ENCODE results near the gene RNF34. TPM values are rescaled to one million over a fixed set of nuclear protein-coding genes. Genes with fewer than 3 reads are reported as not detected.

Gene RNF34
- total and polyA plus RNA-seq, 2 of the 13 experiments (the other 11 are each of a cell fraction or from before 2014, with no cell fraction given): 36.8 to 53.2 TPM

- Histone ChIP-seq H3K4me2 (ENCODE audit: low read depth, low read length) (peak overlapping the region; percentile 90), H3K79me2 (ENCODE audit: insufficient read depth, low read length) (peaks cover 37% of the 10 kb centered on the region), H4K20me1 (ENCODE audit: insufficient read depth, low read length) (peaks cover 9% of the 10 kb centered on the region), H3K27ac (ENCODE audit: extremely low read length, insufficient read depth, low read length) (peak overlapping the region; percentile 53), H2AFZ (ENCODE audit: low read length) (no peak overlapping the region), H3K9me3 (ENCODE audit: low read length) (no peaks in the 10 kb centered on the region), H3K4me1 (ENCODE audit: insufficient read depth, low read length) (peaks cover 34% of the 10 kb centered on the region), H3K27me3 (ENCODE audit: control insufficient read depth in 1 of 2, insufficient read depth in 2 of 2, low read length in 2 of 2) (no peaks in the 10 kb centered on the region), H3K4me3 (replicated peaks in 1 of 3; ENCODE audit: insufficient read depth in 1 of 3, low read depth in 2 of 3, low read length in 3 of 3) (peak overlapping the region; percentile 65 to 75 (median 68)), H3K9ac (ENCODE audit: insufficient read depth, low read depth, low read length) (peak overlapping the region; percentile 74), H3K36me3 (replicated peaks in 1 of 2; ENCODE audit: control insufficient read depth in 1 of 2, insufficient read depth in 2 of 2, low read length in 2 of 2) (peaks cover 4 to 7% of the 10 kb centered on the region in 2 experiments; a peak in 2 of 5 replicates)
- in situ Hi-C loops (cut with HindIII; ENCODE audit: extremely low pct_ligation_motif_present, low pct_unique_long_range_greater_than_20kb): no loop called here
- CTCF ChIA-PET (ENCODE audit: low intra/inter-chr PET ratio, low total read pairs): no interaction called here
- FAIRE-seq (no peak), ATAC-seq (no peak), DNase-seq (ENCODE audit: low spot score) (no peak)
- BruUV-seq (replicated peaks): TSS peak; percentile 81
- TF ChIP-seq ATF4 (CRISPR knock-in tag; IDR thresholded peaks at IDR 0.05): no peak
- no peak for TF ChIP-seq NR0B2 (CRISPR knock-in tag; IDR thresholded peaks at IDR 0.05)
- peak; percentile 65 for TF ChIP-seq ASH2L (IDR thresholded peaks at IDR 0.05; ENCODE audit: insufficient read length, low read depth, low read length)
- TF ChIP-seq WIZ (CRISPR knock-in tag; IDR thresholded peaks at IDR 0.05): no peak
- TF ChIP-seq YEATS4 (CRISPR knock-in tag; IDR thresholded peaks at IDR 0.05; ENCODE audit: borderline replicate concordance): peak; percentile 24; the same call in 1 of the 2 replicates
- TF ChIP-seq IKZF4 (CRISPR knock-in tag; IDR thresholded peaks at IDR 0.05; ENCODE audit: borderline replicate concordance, low read depth, not compliant biosample characterization): no peak
- TF ChIP-seq MEIS2 (CRISPR knock-in tag; IDR thresholded peaks at IDR 0.05): 0 out of 2 replicates have a peak, but pooled peaks have one; percentile 21
- peak; percentile 15; the same call in 1 of the 2 replicates for TF ChIP-seq SAP130 (CRISPR knock-in tag; IDR thresholded peaks at IDR 0.05; ENCODE audit: low read depth)
- TF ChIP-seq NFE2 (CRISPR knock-in tag; IDR thresholded peaks at IDR 0.05): no peak
- no peak for TF ChIP-seq KDM4B (CRISPR knock-in tag; IDR thresholded peaks at IDR 0.05)
- TF ChIP-seq ZSCAN20 (CRISPR knock-in tag; IDR thresholded peaks at IDR 0.05; ENCODE audit: borderline replicate concordance): 0 out of 2 replicates have a peak, but pooled peaks have one; percentile 54
- peak; percentile 5; the same call in 1 of the 2 replicates for TF ChIP-seq RBFOX2 (IDR thresholded peaks at IDR 0.05; ENCODE audit: low read depth, low read length)
- 0 out of 2 replicates have a peak, but pooled peaks have one; percentile 9 for TF ChIP-seq ARID4A (CRISPR knock-in tag; IDR thresholded peaks at IDR 0.05; ENCODE audit: borderline replicate concordance)
- intact Hi-C loops (cut with micrococcal nuclease; ENCODE audit: unreplicated experiment): no loop called here
- POLR2A ChIA-PET: no interaction called here
- 9% methylated on average over 41 of the region's 70 CpGs for WGBS (ENCODE audit: low lambda C conversion rate)
Observed at GRCh38 chr12:121465921-121466793, 66.2 kb downstream of the RNF34 start.
